Cardiac muscle cell (in vitro differentiated cells and primary cell): Measurements from ENCODE around the gene HHAT. TPM values are rescaled to one million over a fixed set of nuclear protein-coding genes. Genes with fewer than 3 reads are reported as not detected.

Experiments used
- DNase-seq, 2 donors: peaks; one replicate each; pipeline versions ENCODE4 v3.0.0 to v3.0.0-alpha.2; 2010 to 2017; ENCODE audit warnings: low read depth in 1 of 2, low spot score in 1 of 2
- H3K27ac ChIP-seq: fragments of 200-600 bp; sonication (generic); 2 replicates; pipeline ENCODE4 v1.5.1; 2016
- H3K27me3 ChIP-seq: fragments of 200-600 bp; sonication (generic); 2 replicates; pipeline ENCODE4 v1.6.0; 2016; ENCODE audit warnings: control low read depth
- H3K36me3 ChIP-seq: fragments of 200-600 bp; sonication (generic); 2 replicates; pipeline ENCODE4 v1.5.1; 2016; ENCODE audit warnings: control low read depth
- H3K4me1 ChIP-seq: fragments of 200-600 bp; sonication (generic); 2 replicates; pipeline ENCODE4 v1.8.1; 2017; ENCODE audit warnings: low read depth, mild to moderate bottlenecking, mixed run types
- H3K4me3 ChIP-seq: fragments of 200-600 bp; sonication (generic); 2 replicates; pipeline ENCODE4 v1.5.1; 2016; ENCODE audit warnings: mild to moderate bottlenecking
- H3K9me3 ChIP-seq: fragments of 200-600 bp; sonication (generic); 2 replicates; pipeline ENCODE4 v1.5.1; 2017; ENCODE audit warnings: low read depth, mild to moderate bottlenecking, control low read depth
- CTCF ChIP-seq: IDR thresholded peaks from 2 replicates; pipeline ENCODE4 v1.5.1; 2012; ENCODE audit warnings: low read depth, mild to moderate bottlenecking, low read length
- polyA plus RNA-seq: library from polyadenylated mRNA; unstranded; fragments of >200 nt; fragmentation: Nextera tagmentation; extraction: Ambion mirVana; gene quantifications from 2 replicates; pipeline ENCODE4 v1.2.1, GENCODE V29; 2016
- total RNA-seq: library from RNA; depleted of rRNA; stranded (reverse); fragments of >200 nt; gene quantifications from 2 replicates; pipeline ENCODE4 v1.2.3, GENCODE V29; 2016

HHAT gene
- total and polyA plus RNA-seq, 2 experiments from 2014 or later, result 3.6 to 8.4 TPM

GRCh38 chr1:210650403-210650802, 321.7 kb downstream of the HHAT start:
- H3K9me3 ChIP-seq, result no peaks in the 10 kb centered on the region
- no peak for TF ChIP-seq CTCF
- no peak for DNase-seq
- H3K36me3 ChIP-seq, result no peaks in the 10 kb centered on the region
- H3K4me3 ChIP-seq, result no peak overlapping the region
- H3K4me1 ChIP-seq, result peaks cover 8% of the 10 kb centered on the region
- no peaks in the 10 kb centered on the region for H3K27me3 ChIP-seq
- H3K27ac ChIP-seq, result no peak overlapping the region

DNA sequence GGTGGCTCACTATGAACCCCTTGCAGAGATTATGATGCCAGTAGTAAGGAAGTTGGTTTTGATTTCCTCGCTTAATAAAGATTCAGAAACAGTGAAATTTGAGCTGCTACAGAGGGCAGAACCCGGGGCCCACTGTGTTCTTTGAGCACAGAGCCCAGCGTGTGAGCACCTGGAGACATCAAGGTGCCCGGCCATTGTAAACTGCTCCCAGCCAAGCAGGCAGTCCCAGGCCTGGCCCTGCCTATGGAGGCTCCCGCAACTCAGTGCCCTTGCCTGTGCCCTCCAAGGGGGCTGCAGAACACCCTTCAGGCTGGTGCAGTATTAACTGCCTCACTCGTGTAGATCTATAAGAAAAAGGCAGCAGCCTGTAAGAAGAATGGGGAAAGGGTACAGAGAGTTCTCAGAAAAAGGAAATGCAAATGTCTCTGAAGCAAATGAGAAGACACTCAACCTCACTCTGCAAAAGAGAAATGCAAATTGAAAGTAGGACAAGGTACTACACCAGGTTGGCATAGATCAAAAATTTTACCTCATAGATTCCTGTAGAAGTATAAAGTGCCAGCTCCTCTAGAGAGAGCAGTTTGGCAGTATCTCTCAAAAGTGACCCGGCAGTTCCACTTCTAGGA, 323.7 kb downstream of the HHAT start:
- no peak overlapping the region for H3K27ac ChIP-seq
- H3K36me3 ChIP-seq, result no peaks in the 10 kb centered on the region
- no peak for TF ChIP-seq CTCF
- H3K27me3 ChIP-seq, result no peaks in the 10 kb centered on the region
- H3K4me3 ChIP-seq, result no peak overlapping the region
- no peak for DNase-seq
- no peaks in the 10 kb centered on the region for H3K4me1 ChIP-seq
- H3K9me3 ChIP-seq, result no peaks in the 10 kb centered on the region

DNA sequence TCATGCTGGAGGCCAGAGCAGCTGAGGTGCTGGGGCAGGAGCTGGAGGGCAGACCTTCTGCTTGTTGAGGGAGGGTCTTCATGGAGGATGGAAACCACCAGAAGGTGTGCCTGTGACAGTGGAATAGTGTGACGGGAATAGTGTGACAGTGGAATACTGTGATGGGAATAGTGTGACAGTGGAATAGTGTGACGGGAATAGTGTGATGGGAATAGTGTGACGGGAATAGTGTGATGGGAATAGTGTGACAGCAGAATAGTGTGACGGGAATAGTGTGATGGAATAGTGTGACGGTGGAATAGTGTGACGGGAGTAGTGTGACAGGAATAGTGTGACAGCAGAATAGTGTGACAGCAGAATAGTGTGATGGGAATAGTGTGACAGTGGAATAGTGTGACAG, 325.1 kb downstream of the HHAT start:
- Histone ChIP-seq H3K36me3 (no peaks in the 10 kb centered on the region), H3K27ac (no peak overlapping the region), H3K4me3 (no peak overlapping the region), H3K27me3 (no peaks in the 10 kb centered on the region), H3K4me1 (no peaks in the 10 kb centered on the region), H3K9me3 (no peaks in the 10 kb centered on the region)
- no peak for TF ChIP-seq CTCF
- DNase-seq, result no peak

- DNase-seq, result no peak
- Histone ChIP-seq H3K9me3 (no peaks in the 10 kb centered on the region), H3K27ac (no peak overlapping the region), H3K27me3 (no peaks in the 10 kb centered on the region), H3K36me3 (no peaks in the 10 kb centered on the region), H3K4me1 (no peaks in the 10 kb centered on the region), H3K4me3 (no peak overlapping the region)
- TF ChIP-seq CTCF, result no peak
These were observed 325.7 kb downstream of the HHAT start for GRCh38 chr1:210654176-210654981.

GRCh38 chr1:210655511-210655910, 326.8 kb downstream of the HHAT start:
- Histone ChIP-seq H3K27me3 (no peaks in the 10 kb centered on the region), H3K27ac (no peak overlapping the region), H3K36me3 (no peaks in the 10 kb centered on the region), H3K4me1 (no peaks in the 10 kb centered on the region), H3K9me3 (no peaks in the 10 kb centered on the region), H3K4me3 (no peak overlapping the region)
- DNase-seq, result no peak
- no peak for TF ChIP-seq CTCF
